ENCODE results near the gene CCER1. TPM values are rescaled to one million over a fixed set of nuclear protein-coding genes. Genes with fewer than 3 reads are reported as not detected.
A peak's percentile ranks its signal among the peaks of the same experiment; 100 is the strongest.

The CCER1 gene
- total RNA-seq, 2 donors from 2014 or later = not detected

- TF ChIP-seq CTCF (conservative IDR thresholded peaks at IDR 0.05) = no peak
- no peaks in the 10 kb centered on the region for H3K9me3 ChIP-seq (ENCODE audit: control insufficient read depth, low read length)
- H3K27ac Mint-ChIP-seq = no peak overlapping the region
- no peaks in the 10 kb centered on the region for H3K36me3 Mint-ChIP-seq (ENCODE audit: low read depth)
- 94% methylated on average over 2 of the region's 2 CpGs; no CpG with 5 or more reads in 1 of the 2 experiments for WGBS, 2 experiments (ENCODE audit: insufficient coverage in 1 of 2, insufficient read length in 1 of 2)
- peaks cover 26% of the 10 kb centered on the region for H3K27me3 Mint-ChIP-seq (ENCODE audit: insufficient read depth)
- H3K36me3 ChIP-seq (ENCODE audit: control insufficient read depth, insufficient read depth, low read length) = no peaks in the 10 kb centered on the region
- no peaks in the 10 kb centered on the region for H3K27me3 ChIP-seq (ENCODE audit: control insufficient read depth, insufficient read depth, low read length, poor library complexity, severe bottlenecking)
- no peaks in the 10 kb centered on the region for H3K4me1 Mint-ChIP-seq
- H3K4me3 ChIP-seq (ENCODE audit: low read length) = no peak overlapping the region
- H3K4me1 ChIP-seq (ENCODE audit: control insufficient read depth, insufficient read depth, low read length) = no peaks in the 10 kb centered on the region
- H3K9ac ChIP-seq (ENCODE audit: extremely low read depth, low read length, poor library complexity, severe bottlenecking) = no peak overlapping the region
- no peak overlapping the region for H3K27ac ChIP-seq (ENCODE audit: low read depth, low read length)
- no peak overlapping the region for H3K4me3 Mint-ChIP-seq
- DNase-seq = no peak
- peaks cover 3% of the 10 kb centered on the region for H3K9me3 Mint-ChIP-seq
Observed at GRCh38 chr12:90915353-90915752, 39.6 kb downstream of the CCER1 start.

DNA sequence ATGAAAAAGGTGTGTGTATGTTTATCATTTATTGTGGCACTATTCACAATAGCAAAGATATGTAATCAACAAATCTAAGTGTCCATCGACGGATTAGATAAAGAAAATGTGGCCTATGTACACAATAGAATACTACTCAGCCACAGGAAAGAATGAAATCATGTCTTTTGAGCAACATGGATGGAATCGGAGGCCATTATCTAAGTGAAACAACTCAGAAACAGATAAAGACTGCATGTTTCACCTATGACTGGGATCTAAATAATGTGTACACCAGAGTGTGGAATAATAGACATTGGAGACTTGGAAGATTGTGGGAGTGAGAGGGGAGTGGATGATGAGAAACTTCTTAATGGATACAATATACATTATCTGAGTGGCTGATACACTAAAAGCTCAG lies 44.0 kb downstream of the CCER1 start:
- Mint-ChIP-seq H3K4me1 (no peaks in the 10 kb centered on the region), H3K36me3 (ENCODE audit: low read depth) (no peaks in the 10 kb centered on the region), H3K27me3 (ENCODE audit: insufficient read depth) (peaks cover 5% of the 10 kb centered on the region), H3K4me3 (no peak overlapping the region), H3K27ac (no peak overlapping the region), H3K9me3 (peaks cover 3% of the 10 kb centered on the region)
- Histone ChIP-seq H3K4me1 (ENCODE audit: control insufficient read depth, insufficient read depth, low read length) (no peaks in the 10 kb centered on the region), H3K36me3 (ENCODE audit: control insufficient read depth, insufficient read depth, low read length) (no peaks in the 10 kb centered on the region), H3K9ac (ENCODE audit: extremely low read depth, low read length, poor library complexity, severe bottlenecking) (no peak overlapping the region), H3K27me3 (ENCODE audit: control insufficient read depth, insufficient read depth, low read length, poor library complexity, severe bottlenecking) (no peaks in the 10 kb centered on the region), H3K4me3 (ENCODE audit: low read length) (no peak overlapping the region), H3K9me3 (ENCODE audit: control insufficient read depth, low read length) (no peaks in the 10 kb centered on the region), H3K27ac (ENCODE audit: low read depth, low read length) (no peak overlapping the region)
- WGBS, 2 experiments (ENCODE audit: insufficient coverage in 1 of 2, insufficient read length in 1 of 2) = 98 to 100% methylated on average over 1 to 3 of the region's 3 CpGs
- no peak for TF ChIP-seq CTCF (conservative IDR thresholded peaks at IDR 0.05)
- DNase-seq = no peak

DNA sequence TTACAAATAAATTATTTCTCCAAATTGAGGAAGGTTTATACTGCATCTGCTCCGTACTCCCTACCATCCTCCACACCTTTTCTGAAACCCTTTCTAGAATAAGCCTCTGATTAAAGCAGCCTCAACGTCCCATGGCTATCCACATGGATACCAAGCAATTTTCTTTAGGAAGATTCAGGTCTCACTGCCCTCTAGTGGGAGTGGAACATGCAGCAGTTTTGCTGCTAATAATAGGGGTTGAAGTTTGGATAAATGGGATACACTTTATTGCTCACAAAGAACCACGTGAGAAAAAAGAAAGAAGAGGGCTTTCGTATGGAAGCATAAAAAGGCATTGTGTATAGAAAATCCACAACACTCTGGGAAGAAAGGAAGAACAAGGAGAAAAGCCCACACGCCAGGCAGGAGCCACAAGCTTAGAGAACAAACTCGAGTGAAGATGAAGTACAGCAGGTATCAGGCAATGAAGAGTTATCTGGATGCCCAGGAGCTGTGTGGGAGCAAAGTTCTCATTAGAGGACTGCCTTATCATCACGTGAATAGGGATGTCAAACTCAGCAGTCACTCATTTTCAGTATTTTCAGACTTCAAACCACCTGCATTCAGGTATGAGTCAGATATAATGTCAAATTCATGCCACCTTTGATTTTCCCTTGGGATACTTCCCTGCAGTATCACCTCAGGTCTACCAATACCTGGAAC lies 45.8 kb downstream of the CCER1 start:
- no peaks in the 10 kb centered on the region for H3K36me3 Mint-ChIP-seq (ENCODE audit: low read depth)
- H3K4me1 Mint-ChIP-seq = no peaks in the 10 kb centered on the region
- peak; percentile 90 for TF ChIP-seq CTCF (conservative IDR thresholded peaks at IDR 0.05)
- Histone ChIP-seq H3K36me3 (ENCODE audit: control insufficient read depth, insufficient read depth, low read length) (no peaks in the 10 kb centered on the region), H3K27ac (ENCODE audit: low read depth, low read length) (no peak overlapping the region), H3K9ac (ENCODE audit: extremely low read depth, low read length, poor library complexity, severe bottlenecking) (no peak overlapping the region), H3K9me3 (ENCODE audit: control insufficient read depth, low read length) (no peaks in the 10 kb centered on the region), H3K4me1 (ENCODE audit: control insufficient read depth, insufficient read depth, low read length) (no peaks in the 10 kb centered on the region), H3K4me3 (ENCODE audit: low read length) (no peak overlapping the region), H3K27me3 (ENCODE audit: control insufficient read depth, insufficient read depth, low read length, poor library complexity, severe bottlenecking) (no peaks in the 10 kb centered on the region)
- H3K4me3 Mint-ChIP-seq = no peak overlapping the region
- DNase-seq = peak; percentile 79
- H3K27ac Mint-ChIP-seq = no peak overlapping the region
- H3K9me3 Mint-ChIP-seq = peaks cover 3% of the 10 kb centered on the region
- WGBS, 2 experiments (ENCODE audit: insufficient coverage in 1 of 2, insufficient read length in 1 of 2) = 43 to 63% methylated on average over 5 to 7 of the region's 7 CpGs
- H3K27me3 Mint-ChIP-seq (ENCODE audit: insufficient read depth) = peaks cover 5% of the 10 kb centered on the region

Data from endodermal cell (in vitro differentiated cells).